Thymus (tissue), 11 donors: ENCODE measurements around the gene PRH2. TPM values are rescaled to one million over a fixed set of nuclear protein-coding genes. Genes with fewer than 3 reads are reported as not detected.

Source experiments
- DNase-seq, 9 donors: peaks; one replicate each; pipeline ENCODE4 v3.0.0-alpha.2; 2013; ENCODE audit warnings: low spot score in 9 of 9, low read depth in 6 of 9, missing footprints in 1 of 9
- H3K27ac ChIP-seq, 2 donors: one replicate each; pipeline ENCODE4 v1.5.1; 2013; ENCODE audit warnings: control low read depth in 1 of 2, low read depth in 1 of 2, low read length in 1 of 2, mild to moderate bottlenecking in 1 of 2, moderate library complexity in 1 of 2
- H3K27me3 ChIP-seq, 2 donors: one replicate each; pipeline ENCODE4 v1.5.1; 2013; ENCODE audit warnings: low read length in 1 of 2; ENCODE audit not compliant: control insufficient read depth in 2 of 2, insufficient read depth in 1 of 2
- H3K36me3 ChIP-seq, 2 donors: one replicate each; pipeline ENCODE4 v1.5.1; 2013; ENCODE audit warnings: low read length in 1 of 2, mild to moderate bottlenecking in 1 of 2, moderate library complexity in 1 of 2; ENCODE audit not compliant: control insufficient read depth in 2 of 2, insufficient read depth in 2 of 2
- H3K4me1 ChIP-seq, 2 donors: one replicate each; pipeline ENCODE4 v1.5.1; 2013; ENCODE audit warnings: low read length in 2 of 2; ENCODE audit not compliant: control insufficient read depth in 2 of 2, insufficient read depth in 2 of 2
- H3K4me3 ChIP-seq, 2 donors: one replicate each; pipeline ENCODE4 v1.5.1; 2013; ENCODE audit warnings: low read length in 2 of 2, control low read depth in 1 of 2, mild to moderate bottlenecking in 1 of 2
- H3K9me3 ChIP-seq, 2 donors: one replicate each; pipeline ENCODE4 v1.5.1; 2013; ENCODE audit warnings: low read length in 1 of 2, mild to moderate bottlenecking in 1 of 2; ENCODE audit not compliant: control insufficient read depth in 2 of 2, insufficient read depth in 1 of 2
- WGBS: extraction: QIAGEN DNeasy Blood & Tissue Kit; methylation state at CpG from one replicate; pipeline ENCODE4 v1.1.7; 2013; 5-methylcytosine and 5-hydroxymethylcytosine counted together
- polyA plus RNA-seq: library from polyadenylated mRNA; stranded (reverse); fragments of 200-250 nt; gene quantifications from one replicate; pipeline ENCODE4 v1.2.3, GENCODE V29; 2013
- total RNA-seq: library from RNA; stranded (reverse); fragments of 120-200 nt; gene quantifications from one replicate; pipeline ENCODE4 v1.2.4, GENCODE V29; 2013
- donor health status: healthy.

The PRH2 gene
- total and polyA plus RNA-seq, 2 donors, result 0.80 to 1.1 TPM

- Histone ChIP-seq H3K27me3 (no peaks in the 10 kb centered on the region), H3K4me3 (no peak overlapping the region), H3K27ac (peak overlapping the region in 1 of 2 donors; percentile 12), H3K4me1 (no peaks in the 10 kb centered on the region), H3K36me3 (no peaks in the 10 kb centered on the region), H3K9me3 (peaks cover 0 to 4% of the 10 kb centered on the region in 2 donors)
- WGBS, result 95% methylated on average over 15 of the region's 15 CpGs
- DNase-seq, result no peak
Observed at GRCh38 chr12:10968765-10969456, 39.9 kb downstream of the PRH2 start.

GRCh38 chr12:10974965-10975364, 45.9 kb downstream of the PRH2 start:
- H3K36me3 ChIP-seq, result no peaks in the 10 kb centered on the region
- H3K4me1 ChIP-seq, result no peaks in the 10 kb centered on the region
- H3K27me3 ChIP-seq, result peaks cover 3 to 11% of the 10 kb centered on the region in 2 donors
- no peak overlapping the region for H3K4me3 ChIP-seq
- DNase-seq, result no peak
- WGBS, result 98% methylated on average over 3 of the region's 3 CpGs
- H3K27ac ChIP-seq, result no peak overlapping the region
- no peaks in the 10 kb centered on the region for H3K9me3 ChIP-seq

DNA sequence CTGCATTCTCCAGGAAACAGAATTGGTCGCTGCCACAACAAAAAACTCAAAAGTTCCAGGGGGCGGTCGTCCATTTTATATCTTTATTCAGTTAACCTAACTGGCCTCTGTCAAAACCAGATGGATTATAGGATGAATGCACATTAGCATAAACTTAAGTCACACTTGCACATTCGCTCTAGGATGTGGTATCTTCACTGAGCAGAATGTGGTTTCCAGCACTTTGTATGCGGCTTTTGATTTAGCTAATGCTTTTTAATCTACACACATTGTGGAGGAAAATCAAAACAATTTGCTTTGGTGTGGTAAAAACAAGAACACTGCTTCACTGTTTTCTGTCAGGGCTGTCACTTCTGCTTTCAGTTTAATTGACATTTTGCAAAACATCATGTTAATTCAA, 53.2 kb downstream of the PRH2 start:
- Histone ChIP-seq H3K4me3 (no peak overlapping the region), H3K27ac (no peak overlapping the region), H3K4me1 (peaks cover 0 to 6% of the 10 kb centered on the region in 2 donors), H3K36me3 (no peaks in the 10 kb centered on the region), H3K9me3 (no peaks in the 10 kb centered on the region), H3K27me3 (peaks cover 24 to 32% of the 10 kb centered on the region in 2 donors)
- peak; percentile 42 to 94 (median 71) for DNase-seq
- 48% methylated on average over 5 of the region's 5 CpGs for WGBS

Other genes starting within 250 kb of the PRH2 start
- gene YBX3, start 205.9 kb upstream of the PRH2 start, total RNA-seq, result 36.6 TPM
- gene YBX3, start 205.9 kb upstream of the PRH2 start, polyA plus RNA-seq, result 446 TPM
- gene TAS2R7, start 126.6 kb upstream of the PRH2 start, total RNA-seq, result not detected
- not detected for gene TAS2R7, start 126.6 kb upstream of the PRH2 start, polyA plus RNA-seq
- not detected for gene TAS2R8, start 122.0 kb upstream of the PRH2 start, total RNA-seq
- not detected for gene TAS2R8, start 122.0 kb upstream of the PRH2 start, polyA plus RNA-seq
- not detected for gene TAS2R9, start 119.1 kb upstream of the PRH2 start, total RNA-seq
- not detected for gene TAS2R9, start 119.1 kb upstream of the PRH2 start, polyA plus RNA-seq
- gene TAS2R10, start 102.9 kb upstream of the PRH2 start, total RNA-seq, result 0.47 TPM
- gene TAS2R10, start 102.9 kb upstream of the PRH2 start, polyA plus RNA-seq, result 0.21 TPM
- 1.5 TPM for gene PRR4, start 79.8 kb upstream of the PRH2 start, total RNA-seq
- 6.4 TPM for gene PRR4, start 79.8 kb upstream of the PRH2 start, polyA plus RNA-seq
- gene PRH1, start 45.0 kb upstream of the PRH2 start, total RNA-seq, result 18.7 TPM
- gene PRH1, start 45.0 kb upstream of the PRH2 start, polyA plus RNA-seq, result 7.4 TPM
- 0.52 TPM for gene TAS2R13, start 19.7 kb upstream of the PRH2 start, total RNA-seq
- gene TAS2R13, start 19.7 kb upstream of the PRH2 start, polyA plus RNA-seq, result 0.05 TPM
- 1.0 TPM for gene TAS2R14, start 10.0 kb downstream of the PRH2 start, total RNA-seq
- gene TAS2R14, start 10.0 kb downstream of the PRH2 start, polyA plus RNA-seq, result 5.3 TPM
- 0.47 TPM for gene TAS2R50, start 57.7 kb downstream of the PRH2 start, total RNA-seq
- not detected for gene TAS2R50, start 57.7 kb downstream of the PRH2 start, polyA plus RNA-seq
- 0.76 TPM for gene TAS2R20, start 69.1 kb downstream of the PRH2 start, total RNA-seq
- gene TAS2R20, start 69.1 kb downstream of the PRH2 start, polyA plus RNA-seq, result 0.30 TPM
- gene TAS2R19, start 93.4 kb downstream of the PRH2 start, total RNA-seq, result 2.0 TPM
- 1.6 TPM for gene TAS2R19, start 93.4 kb downstream of the PRH2 start, polyA plus RNA-seq
- 2.0 TPM for gene TAS2R31, start 102.2 kb downstream of the PRH2 start, total RNA-seq
- 0.75 TPM for gene TAS2R31, start 102.2 kb downstream of the PRH2 start, polyA plus RNA-seq
- 0.61 TPM for gene TAS2R46, start 133.1 kb downstream of the PRH2 start, total RNA-seq
- gene TAS2R46, start 133.1 kb downstream of the PRH2 start, polyA plus RNA-seq, result 0.05 TPM
- gene TAS2R43, start 163.1 kb downstream of the PRH2 start, total RNA-seq, result 0.94 TPM
- 0.14 TPM for gene TAS2R43, start 163.1 kb downstream of the PRH2 start, polyA plus RNA-seq
- 1.7 TPM for gene TAS2R30, start 205.4 kb downstream of the PRH2 start, total RNA-seq
- gene TAS2R30, start 205.4 kb downstream of the PRH2 start, polyA plus RNA-seq, result 0.14 TPM
- gene SMIM10L1, start 242.0 kb downstream of the PRH2 start, total RNA-seq, result 9.6 TPM
- gene SMIM10L1, start 242.0 kb downstream of the PRH2 start, polyA plus RNA-seq, result 16.9 TPM